ENCODE data around the gene ZNF148.

The ZNF148 gene

DNA sequence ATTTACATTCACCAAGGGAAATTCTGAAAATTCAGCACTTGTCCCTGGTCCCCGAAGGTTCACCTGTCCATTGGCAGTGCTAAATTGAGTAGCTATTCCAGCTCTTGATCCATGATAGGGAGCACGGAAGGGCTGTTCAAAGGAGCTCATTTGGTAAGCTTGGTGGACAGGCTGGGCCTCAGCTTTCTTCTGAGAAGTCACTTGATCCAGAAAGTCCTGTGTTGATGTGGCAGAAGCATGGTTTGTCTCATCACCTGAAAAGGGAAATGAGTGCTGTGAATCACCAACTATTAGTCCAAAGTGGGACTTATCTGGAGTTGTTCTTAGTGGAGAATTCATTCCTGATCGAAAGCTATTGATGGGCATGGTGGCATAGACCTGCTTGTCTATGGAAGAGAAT, 142.7 kb downstream of the ZNF148 start:
- CTCF ChIA-PET, result no interaction called here
- Histone ChIP-seq H3K27ac (ENCODE audit: extremely low read depth, low read depth, low read length) (no peak overlapping the region), H3K4me1 (ENCODE audit: control insufficient read depth, insufficient read depth, low read length) (no peaks in the 10 kb centered on the region), H3K4me3 (ENCODE audit: low read depth, low read length) (no peak overlapping the region), H3K36me3 (ENCODE audit: control insufficient read depth in 2 of 2, insufficient read depth in 1 of 2, low read length in 2 of 2) (peaks cover 0 to 26% of the 10 kb centered on the region in 2 experiments; a peak in 1 of 3 replicates), H3K9me3 (ENCODE audit: control insufficient read depth, insufficient read depth, low read depth, low read length) (no peaks in the 10 kb centered on the region)
- TF ChIP-seq TCF7L2 (IDR thresholded peaks at IDR 0.05; ENCODE audit: borderline replicate concordance, low read depth, low read length) (no peak), ZNF76 (tag by site-specific recombination; IDR thresholded peaks at IDR 0.05; ENCODE audit: borderline replicate concordance, low read depth) (no peak), ZBTB17 (tag by site-specific recombination; IDR thresholded peaks at IDR 0.05) (no peak), SCRT1 (tag by site-specific recombination; IDR thresholded peaks at IDR 0.05; ENCODE audit: borderline replicate concordance) (no peak)
- TF ChIP-seq, protein P1, sequence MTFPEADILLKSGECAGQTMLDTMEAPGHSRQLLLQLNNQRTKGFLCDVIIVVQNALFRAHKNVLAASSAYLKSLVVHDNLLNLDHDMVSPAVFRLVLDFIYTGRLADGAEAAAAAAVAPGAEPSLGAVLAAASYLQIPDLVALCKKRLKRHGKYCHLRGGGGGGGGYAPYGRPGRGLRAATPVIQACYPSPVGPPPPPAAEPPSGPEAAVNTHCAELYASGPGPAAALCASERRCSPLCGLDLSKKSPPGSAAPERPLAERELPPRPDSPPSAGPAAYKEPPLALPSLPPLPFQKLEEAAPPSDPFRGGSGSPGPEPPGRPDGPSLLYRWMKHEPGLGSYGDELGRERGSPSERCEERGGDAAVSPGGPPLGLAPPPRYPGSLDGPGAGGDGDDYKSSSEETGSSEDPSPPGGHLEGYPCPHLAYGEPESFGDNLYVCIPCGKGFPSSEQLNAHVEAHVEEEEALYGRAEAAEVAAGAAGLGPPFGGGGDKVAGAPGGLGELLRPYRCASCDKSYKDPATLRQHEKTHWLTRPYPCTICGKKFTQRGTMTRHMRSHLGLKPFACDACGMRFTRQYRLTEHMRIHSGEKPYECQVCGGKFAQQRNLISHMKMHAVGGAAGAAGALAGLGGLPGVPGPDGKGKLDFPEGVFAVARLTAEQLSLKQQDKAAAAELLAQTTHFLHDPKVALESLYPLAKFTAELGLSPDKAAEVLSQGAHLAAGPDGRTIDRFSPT (tag by site-specific recombination; IDR thresholded peaks at IDR 0.05), result no peak
- TF ChIP-seq, protein P2, sequence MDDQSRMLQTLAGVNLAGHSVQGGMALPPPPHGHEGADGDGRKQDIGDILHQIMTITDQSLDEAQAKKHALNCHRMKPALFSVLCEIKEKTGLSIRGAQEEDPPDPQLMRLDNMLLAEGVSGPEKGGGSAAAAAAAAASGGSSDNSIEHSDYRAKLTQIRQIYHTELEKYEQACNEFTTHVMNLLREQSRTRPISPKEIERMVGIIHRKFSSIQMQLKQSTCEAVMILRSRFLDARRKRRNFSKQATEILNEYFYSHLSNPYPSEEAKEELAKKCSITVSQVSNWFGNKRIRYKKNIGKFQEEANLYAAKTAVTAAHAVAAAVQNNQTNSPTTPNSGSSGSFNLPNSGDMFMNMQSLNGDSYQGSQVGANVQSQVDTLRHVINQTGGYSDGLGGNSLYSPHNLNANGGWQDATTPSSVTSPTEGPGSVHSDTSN (CRISPR knock-in tag; IDR thresholded peaks at IDR 0.05), result no peak
- POLR2A ChIA-PET, result no interaction called here

DNA sequence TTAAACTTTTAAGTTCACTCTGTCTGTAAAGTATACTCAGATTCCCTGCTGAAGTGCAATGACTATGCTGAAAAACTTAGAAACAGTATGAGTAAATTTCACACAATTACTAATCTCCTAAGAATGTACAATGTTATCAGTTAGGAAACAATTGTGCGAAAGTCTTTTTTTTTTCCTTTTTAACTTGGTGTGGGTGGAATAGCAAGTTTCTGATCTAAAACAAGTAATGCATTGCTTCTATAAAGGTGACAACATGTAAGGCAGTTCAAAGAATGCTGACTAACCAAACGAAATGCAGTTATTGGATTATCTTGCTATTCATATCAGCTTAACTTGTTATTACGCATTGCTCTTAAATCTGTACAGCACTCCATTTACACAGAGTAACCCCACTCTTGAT, 143.2 kb downstream of the ZNF148 start:
- TF ChIP-seq ZNF654 (tag by site-specific recombination; IDR thresholded peaks at IDR 0.05; ENCODE audit: low read depth) (no peak), ZNF184 (tag by site-specific recombination; IDR thresholded peaks at IDR 0.05) (no peak), ZFHX2 (tag by site-specific recombination; conservative IDR thresholded peaks at IDR 0.05) (no peak), SP7 (tag by site-specific recombination; IDR thresholded peaks at IDR 0.05) (no peak), ZNF658 (tag by site-specific recombination; IDR thresholded peaks at IDR 0.05) (no peak), ZBTB8A (tag by site-specific recombination; IDR thresholded peaks at IDR 0.05) (no peak), ZSCAN23 (tag by site-specific recombination; IDR thresholded peaks at IDR 0.05) (no peak), ZNF24 (tag by site-specific recombination; IDR thresholded peaks at IDR 0.05) (no peak), ZNF521 (tag by site-specific recombination; IDR thresholded peaks at IDR 0.05) (no peak), KLF1 (tag by site-specific recombination; IDR thresholded peaks at IDR 0.05) (no peak), GLIS1 (tag by site-specific recombination; IDR thresholded peaks at IDR 0.05) (no peak), ZFP41 (tag by site-specific recombination; IDR thresholded peaks at IDR 0.05; ENCODE audit: borderline replicate concordance) (no peak), ZNF404 (tag by site-specific recombination; IDR thresholded peaks at IDR 0.05) (no peak), ZNF221 (tag by site-specific recombination; IDR thresholded peaks at IDR 0.05; ENCODE audit: borderline replicate concordance) (no peak), ZSCAN16 (tag by site-specific recombination; IDR thresholded peaks at IDR 0.05) (no peak), ZNF114 (tag by site-specific recombination; IDR thresholded peaks at IDR 0.05) (no peak)
- TF ChIP-seq, protein P3, sequence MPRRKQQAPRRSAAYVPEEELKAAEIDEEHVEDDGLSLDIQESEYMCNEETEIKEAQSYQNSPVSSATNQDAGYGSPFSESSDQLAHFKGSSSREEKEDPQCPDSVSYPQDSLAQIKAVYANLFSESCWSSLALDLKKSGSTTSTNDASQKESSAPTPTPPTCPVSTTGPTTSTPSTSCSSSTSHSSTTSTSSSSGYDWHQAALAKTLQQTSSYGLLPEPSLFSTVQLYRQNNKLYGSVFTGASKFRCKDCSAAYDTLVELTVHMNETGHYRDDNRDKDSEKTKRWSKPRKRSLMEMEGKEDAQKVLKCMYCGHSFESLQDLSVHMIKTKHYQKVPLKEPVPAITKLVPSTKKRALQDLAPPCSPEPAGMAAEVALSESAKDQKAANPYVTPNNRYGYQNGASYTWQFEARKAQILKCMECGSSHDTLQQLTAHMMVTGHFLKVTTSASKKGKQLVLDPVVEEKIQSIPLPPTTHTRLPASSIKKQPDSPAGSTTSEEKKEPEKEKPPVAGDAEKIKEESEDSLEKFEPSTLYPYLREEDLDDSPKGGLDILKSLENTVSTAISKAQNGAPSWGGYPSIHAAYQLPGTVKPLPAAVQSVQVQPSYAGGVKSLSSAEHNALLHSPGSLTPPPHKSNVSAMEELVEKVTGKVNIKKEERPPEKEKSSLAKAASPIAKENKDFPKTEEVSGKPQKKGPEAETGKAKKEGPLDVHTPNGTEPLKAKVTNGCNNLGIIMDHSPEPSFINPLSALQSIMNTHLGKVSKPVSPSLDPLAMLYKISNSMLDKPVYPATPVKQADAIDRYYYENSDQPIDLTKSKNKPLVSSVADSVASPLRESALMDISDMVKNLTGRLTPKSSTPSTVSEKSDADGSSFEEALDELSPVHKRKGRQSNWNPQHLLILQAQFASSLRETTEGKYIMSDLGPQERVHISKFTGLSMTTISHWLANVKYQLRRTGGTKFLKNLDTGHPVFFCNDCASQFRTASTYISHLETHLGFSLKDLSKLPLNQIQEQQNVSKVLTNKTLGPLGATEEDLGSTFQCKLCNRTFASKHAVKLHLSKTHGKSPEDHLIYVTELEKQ (tag by site-specific recombination; IDR thresholded peaks at IDR 0.05; ENCODE audit: borderline replicate concordance), result no peak
- TF ChIP-seq, protein P4, sequence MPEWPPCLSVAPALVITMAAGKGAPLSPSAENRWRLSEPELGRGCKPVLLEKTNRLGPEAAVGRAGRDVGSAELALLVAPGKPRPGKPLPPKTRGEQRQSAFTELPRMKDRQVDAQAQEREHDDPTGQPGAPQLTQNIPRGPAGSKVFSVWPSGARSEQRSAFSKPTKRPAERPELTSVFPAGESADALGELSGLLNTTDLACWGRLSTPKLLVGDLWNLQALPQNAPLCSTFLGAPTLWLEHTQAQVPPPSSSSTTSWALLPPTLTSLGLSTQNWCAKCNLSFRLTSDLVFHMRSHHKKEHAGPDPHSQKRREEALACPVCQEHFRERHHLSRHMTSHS (tag by site-specific recombination; IDR thresholded peaks at IDR 0.05), result no peak
- Histone ChIP-seq H3K27ac (ENCODE audit: extremely low read depth, low read depth, low read length) (no peak overlapping the region), H3K9me3 (ENCODE audit: control insufficient read depth, insufficient read depth, low read depth, low read length) (no peaks in the 10 kb centered on the region), H3K4me3 (ENCODE audit: low read depth, low read length) (no peak overlapping the region), H3K4me1 (ENCODE audit: control insufficient read depth, insufficient read depth, low read length) (no peaks in the 10 kb centered on the region), H3K36me3 (ENCODE audit: control insufficient read depth in 2 of 2, insufficient read depth in 1 of 2, low read length in 2 of 2) (peaks cover 0 to 26% of the 10 kb centered on the region in 2 experiments; a peak in 1 of 3 replicates)
- ChIA-PET CTCF (no interaction called here), POLR2A (no interaction called here)

All from HEK293 (cell line).